Cardiac septum (tissue), 1 donor: ENCODE results near the gene CD99. TPM values are rescaled to one million over a fixed set of nuclear protein-coding genes. Genes with fewer than 3 reads are reported as not detected.

ENCODE experiments used
- DNase-seq: peaks from one replicate; pipeline ENCODE4 v3.0.0-alpha.2; 2020; ENCODE audit warnings: low spot score
- intact Hi-C: fragments of 100-400 bp; cut with DNase I; formaldehyde crosslinking; loops from one replicate; pipeline ENCODE4 v1.14.0; 2022
- long read RNA-seq: library from polyadenylated mRNA; unstranded; transcript quantifications from one replicate; pipeline ENCODE4 v2.0.0, GENCODE V29; 2021
- total RNA-seq: library from RNA; stranded (reverse); fragmentation: NEBNext Ultra II Directional; extraction: Animal tissue kit (Norgen Biotek cat#: 25700); gene quantifications from one replicate; pipeline ENCODE4 v1.2.1, GENCODE V29; 2021
- donor health status: DM: no; HTN: no; CAD: no.

CD99 gene, protein sequence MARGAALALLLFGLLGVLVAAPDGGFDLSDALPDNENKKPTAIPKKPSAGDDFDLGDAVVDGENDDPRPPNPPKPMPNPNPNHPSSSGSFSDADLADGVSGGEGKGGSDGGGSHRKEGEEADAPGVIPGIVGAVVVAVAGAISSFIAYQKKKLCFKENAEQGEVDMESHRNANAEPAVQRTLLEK
- total RNA-seq: 327 TPM
- long read RNA-seq, transcript CD99-205 (10 exons, 1,291 nt): major isoform, 202 of 329 reads
- long read RNA-seq, transcript CD99-204 (9 exons, 892 nt): minor isoform, 30 of 329 reads
- long read RNA-seq, transcript CD99-208 (9 exons, 842 nt): minor isoform, 6 of 329 reads
- long read RNA-seq, transcript CD99-212 (10 exons, 1,089 nt): minor isoform, 19 of 329 reads
- long read RNA-seq, partial matches to known transcripts: 7 of 329 reads
- long read RNA-seq, other reads (novel, unspliced or antisense): 63 of 329 reads

DNA sequence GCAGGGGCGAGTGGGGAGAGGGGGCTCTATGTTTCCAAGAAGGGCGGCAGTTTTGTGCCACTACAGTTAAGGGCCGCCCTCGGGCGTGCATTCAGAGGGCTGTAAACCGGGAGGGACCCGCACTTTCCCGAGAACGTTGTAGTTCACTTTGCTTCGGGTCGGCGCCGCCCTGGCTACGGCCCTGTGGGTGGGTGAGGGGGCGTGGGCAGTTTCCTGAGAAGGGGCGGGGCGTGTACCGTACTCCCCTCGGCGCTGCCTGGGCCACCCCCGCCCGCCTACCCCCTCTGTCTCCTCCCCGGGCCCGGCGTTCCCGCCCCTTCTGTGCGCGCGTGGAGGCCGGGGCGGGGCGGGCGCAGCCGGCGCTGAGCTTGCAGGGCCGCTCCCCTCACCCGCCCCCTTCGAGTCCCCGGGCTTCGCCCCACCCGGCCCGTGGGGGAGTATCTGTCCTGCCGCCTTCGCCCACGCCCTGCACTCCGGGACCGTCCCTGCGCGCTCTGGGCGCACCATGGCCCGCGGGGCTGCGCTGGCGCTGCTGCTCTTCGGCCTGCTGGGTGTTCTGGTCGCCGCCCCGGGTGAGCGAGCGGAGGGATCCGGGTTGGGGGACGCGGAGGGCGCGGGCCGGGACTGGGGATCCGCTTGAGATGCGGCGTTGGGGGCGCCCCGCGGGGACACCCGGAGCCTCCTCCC, at the start of gene CD99:
Gene CD99, plus strand, starts transcription at position 440 of the 687 bp plus-strand sequence. Its CDS starts 66 bp downstream, at position 506.
- intact Hi-C loops: loop anchor here (10.0 kb wide), 2 partner anchors 124 to 186 kb away; partner anchors contain the start of genes DHRSX and ZBED1
- peak; percentile 93 for DNase-seq

GRCh38 chrX:2642146-2642545, 48.9 kb upstream of the CD99 start:
- no peak for DNase-seq
- intact Hi-C loops: no loop called here

DNA sequence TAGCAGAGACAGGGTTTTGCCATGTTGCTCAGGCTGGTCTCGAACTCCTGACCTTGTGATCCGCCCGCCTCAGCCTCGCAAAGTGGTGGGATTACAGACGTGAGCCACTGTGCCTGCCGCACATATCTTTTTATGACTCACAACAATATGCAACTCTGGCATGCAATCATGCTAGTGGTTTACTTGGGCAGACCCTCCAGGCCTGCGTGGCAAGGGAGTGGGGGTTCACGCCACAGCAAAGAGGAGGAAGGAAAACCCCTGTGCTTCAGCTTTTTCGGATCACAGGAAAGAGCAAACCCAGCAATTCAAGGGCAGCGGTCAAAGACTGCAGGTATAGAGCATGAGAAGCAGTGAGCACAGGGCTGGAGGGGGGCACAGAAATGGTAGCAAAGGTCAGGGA, 48.3 kb upstream of the CD99 start:
- DNase-seq: no peak
- intact Hi-C loops: no loop called here

DNA sequence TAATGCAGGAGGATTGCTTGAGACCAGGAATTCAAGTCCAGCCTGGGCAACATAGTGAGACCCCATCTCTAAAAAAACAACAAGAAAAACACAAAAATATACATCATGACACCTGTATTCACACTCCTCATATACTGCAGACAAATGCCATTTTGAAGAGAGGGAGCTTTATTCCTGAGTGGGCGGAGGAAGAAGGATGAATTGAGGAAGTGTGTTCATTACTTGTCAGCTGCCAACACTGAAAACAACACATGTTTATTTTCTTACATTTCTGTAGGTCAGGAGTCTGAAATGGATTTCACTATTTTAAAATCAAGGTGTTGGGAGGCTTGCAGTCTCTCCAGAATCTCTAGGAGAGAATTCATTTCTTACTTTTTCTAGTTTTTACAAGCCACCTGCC, 47.2 kb upstream of the CD99 start:
- no peak for DNase-seq
- intact Hi-C loops: loop anchor here (2.0 kb wide), 1 partner anchor 175 kb away; no protein-coding TSS in a partner anchor

GRCh38 chrX:2645563-2645962, 45.5 kb upstream of the CD99 start:
- intact Hi-C loops: loop anchor here (2.0 kb wide), 1 partner anchor 173 kb away; no protein-coding TSS in a partner anchor
- DNase-seq: no peak

DNA sequence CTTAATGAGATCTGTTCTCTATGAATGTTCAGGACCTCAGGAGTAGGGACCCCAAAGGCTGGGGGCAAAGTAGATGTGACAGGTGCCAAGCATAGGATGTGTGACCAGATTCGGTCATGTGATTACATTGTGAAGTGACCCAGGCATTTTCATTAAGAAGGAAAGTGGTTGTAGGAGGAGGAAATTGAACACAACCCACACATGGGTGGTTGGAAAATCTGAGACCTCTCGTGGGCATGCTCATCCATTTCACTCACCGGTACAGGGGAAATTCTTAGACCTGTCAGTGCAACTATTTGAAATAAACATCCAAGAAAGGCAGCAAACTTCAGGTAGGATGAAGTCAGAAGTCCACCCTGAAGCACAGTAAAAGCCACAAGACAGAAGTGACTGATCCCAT, 43.5 kb upstream of the CD99 start:
- intact Hi-C loops: no loop called here
- no peak for DNase-seq

GRCh38 chrX:2650037-2650436, 41.1 kb upstream of the CD99 start:
- DNase-seq: no peak
- intact Hi-C loops: no loop called here

GRCh38 chrX:2650865-2651264, 40.2 kb upstream of the CD99 start:
- DNase-seq: no peak
- intact Hi-C loops: no loop called here

GRCh38 chrX:2652106-2652505, 39.0 kb upstream of the CD99 start:
- intact Hi-C loops: no loop called here
- no peak for DNase-seq

DNA sequence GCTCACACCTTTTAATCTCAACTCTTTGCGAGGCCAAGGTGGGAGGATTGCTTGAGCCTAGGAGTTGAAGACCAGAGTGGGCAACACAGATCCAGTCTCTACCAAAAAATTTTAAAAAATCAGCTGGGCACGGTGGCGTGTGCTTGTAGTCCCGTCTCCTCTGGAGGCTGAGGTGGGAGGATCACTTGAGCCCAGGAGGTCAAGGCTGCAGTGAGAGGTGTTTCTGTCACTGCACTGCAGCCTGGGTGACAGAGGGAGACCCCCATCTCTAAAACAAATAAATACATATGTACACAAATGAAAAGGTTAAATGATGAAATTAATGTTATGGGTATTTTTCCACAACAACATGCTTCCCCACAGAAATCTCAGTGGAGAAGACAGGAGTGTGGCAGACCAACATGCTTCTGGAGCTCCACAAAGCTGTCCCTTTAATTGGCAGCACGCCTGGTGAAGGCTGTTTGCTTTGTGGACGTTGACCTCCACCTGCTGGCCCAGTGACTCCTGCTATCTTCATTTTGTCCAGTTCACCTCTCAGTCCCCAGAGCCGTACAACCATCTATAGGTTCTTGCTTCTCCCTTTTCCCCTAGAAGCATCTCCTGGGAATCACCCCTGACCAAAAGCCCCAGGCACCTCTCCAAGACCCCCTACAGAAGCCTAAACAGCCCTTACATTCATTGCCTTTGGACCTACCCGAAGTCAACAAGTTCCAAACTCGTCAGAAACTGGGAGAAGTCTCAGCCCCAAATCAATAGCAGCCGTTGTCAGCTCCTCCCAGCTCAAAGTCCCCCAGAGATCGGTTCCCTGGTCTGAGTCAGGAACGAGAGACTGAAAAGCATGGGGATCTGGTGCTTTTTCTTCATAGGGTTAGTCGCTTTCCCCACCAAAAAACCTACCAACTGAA, 36.4 kb upstream of the CD99 start:
- DNase-seq: no peak
- intact Hi-C loops: no loop called here

GRCh38 chrX:2656257-2656836, 34.7 kb upstream of the CD99 start:
- intact Hi-C loops: no loop called here
- DNase-seq: no peak

- DNase-seq: no peak
- intact Hi-C loops: no loop called here
Observed at GRCh38 chrX:2657532-2658113, 33.5 kb upstream of the CD99 start.

DNA sequence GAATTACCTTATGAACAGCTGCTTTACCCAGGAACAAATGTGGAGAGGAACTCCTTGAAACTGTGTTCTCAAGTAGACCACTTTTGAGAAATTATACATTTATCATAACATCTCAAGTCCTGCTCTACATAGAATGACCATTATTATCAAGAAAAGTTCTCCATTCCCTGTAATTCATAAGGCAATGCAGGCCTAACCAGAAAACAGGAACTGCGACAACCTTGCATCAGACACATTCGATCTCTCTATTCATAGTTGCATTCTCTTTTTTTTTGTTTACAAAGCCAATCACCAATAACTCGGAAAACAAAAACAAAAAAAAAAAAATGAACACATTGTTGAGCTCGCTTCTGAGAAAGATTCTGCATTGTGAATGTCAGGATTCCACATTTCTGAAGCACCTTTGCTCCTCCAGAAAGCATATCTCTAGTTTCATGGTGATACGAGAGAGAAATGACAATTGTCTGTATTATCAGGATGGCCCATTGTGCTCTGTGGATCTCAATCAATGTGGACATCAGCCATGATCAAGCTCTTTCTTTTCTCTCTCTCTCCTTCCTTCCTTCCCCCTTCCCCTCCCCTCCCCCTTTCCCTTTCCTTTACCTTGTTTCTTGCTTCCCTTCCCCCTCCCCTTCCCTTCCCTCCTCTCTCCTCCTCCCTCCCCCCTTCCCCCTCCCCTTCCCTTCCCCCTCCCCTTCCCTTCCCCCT, 32.4 kb upstream of the CD99 start:
- intact Hi-C loops: no loop called here
- no peak for DNase-seq

- intact Hi-C loops: no loop called here
- no peak for DNase-seq
Observed at GRCh38 chrX:2662586-2662985, 28.5 kb upstream of the CD99 start.

DNA sequence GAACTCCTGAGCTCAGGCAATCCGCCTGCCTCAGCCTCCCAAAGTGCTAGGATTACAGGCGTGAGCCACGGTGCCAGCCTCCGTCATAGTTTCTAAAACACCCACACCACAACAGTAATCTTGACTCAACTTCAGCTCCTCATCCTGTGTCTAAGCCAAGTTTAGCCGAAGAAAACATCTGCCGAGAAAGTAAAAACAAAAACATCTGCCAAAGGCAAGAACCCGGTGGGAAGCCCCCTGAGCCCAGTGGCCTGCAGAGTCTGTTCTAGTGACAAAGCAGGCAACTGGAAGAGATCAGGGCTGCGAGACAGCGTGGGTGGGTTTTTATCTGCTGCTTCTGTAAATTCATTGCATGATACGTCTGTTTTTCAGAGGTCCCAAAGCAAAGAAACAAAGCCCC, 26.6 kb upstream of the CD99 start:
- intact Hi-C loops: no loop called here
- no peak for DNase-seq

GRCh38 chrX:2665387-2666304, 25.4 kb upstream of the CD99 start:
- intact Hi-C loops: no loop called here
- DNase-seq: no peak

DNA sequence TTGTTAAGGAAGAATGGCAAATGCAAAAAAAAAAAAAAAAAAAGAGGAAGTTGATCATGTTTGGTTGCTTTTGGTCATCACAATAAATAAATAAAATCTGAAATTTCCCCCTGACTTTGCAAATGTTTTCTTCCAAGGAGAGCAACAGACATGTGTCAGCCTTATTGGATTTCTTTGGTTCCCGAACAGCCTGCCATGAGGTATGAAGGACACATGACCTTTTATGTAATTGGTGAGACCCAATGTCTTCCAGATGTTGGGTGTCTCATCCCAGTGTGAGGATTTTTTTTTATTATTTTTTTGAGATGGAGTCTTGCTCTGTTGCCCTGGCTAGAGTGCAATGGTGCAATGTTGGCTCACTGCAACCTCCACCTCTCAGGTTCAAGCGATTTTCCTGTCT, 24.6 kb upstream of the CD99 start:
- intact Hi-C loops: no loop called here
- DNase-seq: no peak

- no peak for DNase-seq
- intact Hi-C loops: no loop called here
Observed at GRCh38 chrX:2670978-2671377, 20.1 kb upstream of the CD99 start.
